ENCODE data around the gene ASB1.

DNA sequence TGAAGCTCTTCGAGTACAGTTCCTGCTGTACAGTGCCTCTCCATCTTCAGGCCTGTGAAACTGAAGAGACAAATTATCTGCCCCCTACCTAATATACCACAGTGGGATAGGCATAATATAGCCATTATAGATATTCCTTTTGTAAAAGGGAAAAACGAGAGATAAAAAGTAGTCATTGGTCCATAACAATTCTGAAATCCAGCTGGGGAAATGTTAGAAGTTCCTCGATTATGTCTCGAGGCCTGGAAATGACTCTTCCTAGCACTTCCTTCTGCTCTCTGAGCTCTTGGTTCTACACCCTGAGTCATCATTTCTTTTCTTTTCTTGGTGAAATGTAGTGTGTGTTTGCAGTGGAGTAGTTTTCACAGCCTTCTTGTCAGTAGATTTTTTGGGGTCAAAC lies 51.5 kb downstream of the ASB1 start:
- TF ChIP-seq CTBP1 (IDR thresholded peaks at IDR 0.05; ENCODE audit: borderline replicate concordance), result no peak
- no peak for TF ChIP-seq ARNT (IDR thresholded peaks at IDR 0.05)
- no peak for TF ChIP-seq L3MBTL2 (conservative IDR thresholded peaks at IDR 0.05)
- TF ChIP-seq BHLHE40 (IDR thresholded peaks at IDR 0.05; ENCODE audit: borderline replicate concordance), result no peak
- no peak for TF ChIP-seq SUZ12 (IDR thresholded peaks at IDR 0.05)
